Hematopoietic multipotent progenitor cell treated with erythropoietin and hydrocortisone succinate and interleukin-3 and kit ligand, for 4 days (in vitro differentiated cells): ENCODE data around the gene ID2.

Experiments used
- DNase-seq: peaks from one replicate; pipeline ENCODE4 v3.0.0-alpha.2; 2015

The ID2 gene

DNA sequence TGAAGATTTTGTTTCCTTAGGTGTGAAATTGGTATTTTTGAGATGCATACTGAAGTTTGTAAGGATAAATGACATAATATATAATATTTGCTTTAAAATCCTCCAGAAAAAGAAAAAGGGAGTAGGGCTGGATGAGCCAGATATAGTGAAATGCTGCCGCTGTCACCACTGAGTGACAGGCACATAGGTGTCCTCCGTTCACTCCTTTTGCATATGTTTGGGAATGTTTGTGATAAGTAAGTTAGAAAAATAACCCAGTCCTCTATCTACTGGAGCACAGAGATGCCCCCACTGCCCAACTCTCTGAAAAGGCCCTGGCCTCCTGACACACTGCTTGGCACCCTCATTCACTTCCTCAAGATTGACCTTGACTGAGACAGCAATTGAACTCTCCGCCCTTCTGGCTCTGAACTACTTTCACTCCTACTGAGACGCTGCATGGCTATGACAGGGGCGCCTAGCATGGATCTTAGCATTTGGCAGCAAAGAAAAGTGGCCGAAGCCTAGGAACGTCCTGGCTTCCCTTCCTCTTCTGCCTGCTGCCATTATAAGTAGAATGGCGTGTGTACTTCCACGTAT, 10.1 kb downstream of the ID2 start:
- DNase-seq: no peak

- no peak for DNase-seq
Measured at GRCh38 chr2:8692783-8693156, 10.9 kb downstream of the ID2 start.

DNA sequence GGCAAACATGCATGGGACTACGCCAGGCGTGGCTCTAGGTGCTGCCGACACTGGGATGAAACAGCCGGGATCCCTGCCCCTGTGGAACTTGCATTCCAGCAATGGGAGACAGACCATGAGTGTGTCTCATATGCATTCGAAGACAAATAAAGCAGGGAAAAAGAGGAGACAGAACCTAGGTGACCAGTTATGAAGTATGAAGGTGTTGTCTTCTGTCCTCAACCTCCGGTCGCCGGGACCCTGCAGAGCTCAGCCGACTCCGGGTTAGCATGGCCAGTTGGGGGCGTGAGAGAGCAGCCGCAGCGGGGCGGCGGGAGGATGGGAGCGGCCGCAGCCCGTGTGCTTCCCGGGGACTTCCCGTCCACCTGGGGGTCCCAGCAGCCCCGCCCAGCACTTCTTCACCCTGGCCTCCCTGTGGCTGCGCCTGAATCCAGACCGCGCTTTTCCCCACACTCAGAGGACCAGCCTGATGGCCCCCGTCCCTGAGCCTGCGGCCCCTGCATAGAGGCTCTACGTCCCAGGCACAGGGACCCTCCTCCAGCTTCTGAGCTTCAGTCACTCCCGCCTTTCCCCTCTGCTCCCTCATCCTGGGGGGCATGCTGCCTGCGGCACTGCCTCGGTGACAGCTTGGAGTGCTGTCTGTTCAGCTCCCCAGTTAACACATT, 11.4 kb downstream of the ID2 start:
- DNase-seq: peak; percentile 68

- no peak for DNase-seq
Measured at GRCh38 chr2:8694737-8695136, 12.9 kb downstream of the ID2 start.

- no peak for DNase-seq
Measured at GRCh38 chr2:8697190-8697589, 15.3 kb downstream of the ID2 start.

DNA sequence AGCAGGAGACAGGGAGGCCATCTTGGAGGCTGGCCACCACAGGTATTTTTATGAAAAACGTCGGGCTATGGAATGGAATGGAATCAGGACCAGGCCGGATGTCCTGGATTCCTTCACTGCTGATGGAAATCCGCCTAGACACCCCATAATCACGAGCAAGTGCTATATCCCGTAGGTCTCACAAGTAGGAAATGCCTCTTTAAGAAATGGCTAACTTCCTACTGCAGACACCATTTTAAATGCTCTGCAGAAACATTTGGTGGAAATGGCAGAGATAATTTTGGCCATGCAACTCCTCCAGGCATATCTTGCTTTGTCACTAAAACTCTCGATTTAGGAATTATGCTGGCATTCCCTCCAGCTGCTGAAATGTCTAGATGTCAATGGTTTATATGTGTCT, 18.0 kb downstream of the ID2 start:
- no peak for DNase-seq

GRCh38 chr2:8701681-8702379, 20.0 kb downstream of the ID2 start:
- no peak for DNase-seq

- DNase-seq: no peak
Measured at GRCh38 chr2:8704906-8705305, 23.1 kb downstream of the ID2 start.

- DNase-seq: no peak
Measured at GRCh38 chr2:8709611-8710010, 27.8 kb downstream of the ID2 start.

GRCh38 chr2:8710951-8711350, 29.1 kb downstream of the ID2 start:
- no peak for DNase-seq

DNA sequence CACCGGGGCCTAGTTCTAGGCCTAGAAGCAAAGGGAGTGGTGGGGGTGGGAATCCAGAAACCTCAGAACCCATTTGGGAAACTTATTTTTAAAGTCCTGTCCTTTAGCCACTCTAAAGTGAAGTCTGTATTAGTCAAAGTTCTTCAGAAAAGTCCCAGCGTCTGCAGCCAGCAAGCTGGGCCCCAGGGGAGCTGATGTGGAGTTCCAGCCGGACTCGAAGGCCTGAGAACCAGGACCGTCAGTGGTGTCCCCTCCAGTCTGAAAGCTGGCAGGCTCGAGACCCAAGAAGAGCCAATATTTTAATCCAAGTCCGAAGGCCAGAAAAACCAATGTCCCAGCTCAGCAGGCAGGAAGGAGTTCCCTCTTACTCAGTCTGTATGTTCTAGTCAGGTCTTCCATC, 32.4 kb downstream of the ID2 start:
- no peak for DNase-seq

- DNase-seq: no peak
Measured at GRCh38 chr2:8714971-8715370, 33.1 kb downstream of the ID2 start.

GRCh38 chr2:8719528-8719927, 37.7 kb downstream of the ID2 start:
- DNase-seq: no peak

DNA sequence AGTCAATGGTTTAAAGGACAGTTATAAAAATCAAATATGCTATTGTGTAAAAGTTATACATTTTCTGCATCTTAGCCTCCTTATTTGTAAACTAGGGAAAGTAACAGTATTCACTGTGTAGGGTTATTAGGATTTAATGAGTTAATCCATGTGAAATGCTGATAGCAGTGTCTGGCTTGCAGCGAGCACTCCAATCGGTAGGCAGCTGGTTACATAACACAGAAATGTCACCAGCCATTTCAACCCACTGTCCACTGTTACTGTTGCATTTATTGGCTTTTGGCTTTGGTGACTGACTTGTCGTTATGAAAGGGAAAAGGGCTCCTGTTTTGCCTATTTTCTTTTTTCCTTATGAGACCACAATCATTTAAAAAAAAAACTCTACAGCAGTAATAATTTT, 38.9 kb downstream of the ID2 start:
- no peak for DNase-seq

GRCh38 chr2:8721410-8721809, 39.6 kb downstream of the ID2 start:
- no peak for DNase-seq

DNA sequence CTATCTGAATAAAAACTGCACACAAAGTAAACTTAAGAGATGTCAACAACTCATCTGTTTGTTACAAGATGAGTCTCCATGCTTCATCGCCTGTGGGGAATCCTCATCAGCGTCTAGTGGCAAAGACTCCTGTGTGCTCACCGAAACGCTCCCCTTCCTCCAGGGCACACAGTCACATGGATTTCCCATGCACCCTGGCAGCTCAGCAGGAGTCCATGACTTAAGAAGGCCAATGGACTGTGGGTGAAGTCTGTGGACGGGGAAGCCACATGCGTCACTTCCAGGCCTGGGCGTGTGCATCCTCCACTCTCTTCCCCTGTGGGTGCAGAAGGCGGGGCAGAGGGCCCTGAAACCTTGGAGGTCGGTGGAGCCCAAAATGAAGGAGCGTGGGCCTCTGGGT, 41.1 kb downstream of the ID2 start:
- no peak for DNase-seq

DNA sequence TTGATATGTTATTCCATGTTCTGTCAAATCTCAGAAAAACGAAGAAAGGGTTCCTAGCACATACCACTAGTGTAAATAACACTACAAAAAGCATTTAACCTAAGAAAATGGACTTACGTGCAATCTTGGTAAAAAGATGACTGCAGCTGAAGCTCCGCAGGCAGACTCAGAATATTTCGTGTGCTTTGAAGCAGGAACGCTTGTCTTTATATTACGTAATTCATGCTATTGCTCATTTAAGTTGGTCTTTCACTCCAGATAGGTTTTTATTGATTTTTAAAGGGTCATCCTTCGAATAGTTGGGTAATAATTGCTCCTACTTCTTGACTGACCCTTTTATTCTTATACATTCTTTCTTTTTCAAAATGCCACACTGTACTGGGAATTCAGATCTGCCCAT, 44.0 kb downstream of the ID2 start:
- no peak for DNase-seq

GRCh38 chr2:8728305-8729015, 46.6 kb downstream of the ID2 start:
- DNase-seq: no peak

DNA sequence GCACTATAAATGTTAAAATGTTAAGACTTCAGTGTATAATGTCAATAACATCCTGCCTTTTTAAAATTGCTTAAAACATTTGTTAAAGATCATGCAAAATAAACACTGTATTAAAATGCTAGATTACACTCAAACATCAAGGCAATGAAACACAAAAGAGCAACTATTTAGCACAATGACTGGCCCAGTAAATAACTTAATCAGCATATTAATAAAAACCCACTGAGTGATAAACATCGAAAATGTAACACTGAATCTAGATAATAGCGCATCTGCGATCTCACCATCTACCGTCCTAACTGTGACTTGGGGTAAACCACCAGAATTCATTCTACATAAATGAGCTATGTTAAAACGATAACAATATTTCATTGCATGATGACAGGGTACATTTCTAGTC, 47.2 kb downstream of the ID2 start:
- peak; percentile 12 for DNase-seq

GRCh38 chr2:8729939-8730338, 48.1 kb downstream of the ID2 start:
- DNase-seq: no peak

DNA sequence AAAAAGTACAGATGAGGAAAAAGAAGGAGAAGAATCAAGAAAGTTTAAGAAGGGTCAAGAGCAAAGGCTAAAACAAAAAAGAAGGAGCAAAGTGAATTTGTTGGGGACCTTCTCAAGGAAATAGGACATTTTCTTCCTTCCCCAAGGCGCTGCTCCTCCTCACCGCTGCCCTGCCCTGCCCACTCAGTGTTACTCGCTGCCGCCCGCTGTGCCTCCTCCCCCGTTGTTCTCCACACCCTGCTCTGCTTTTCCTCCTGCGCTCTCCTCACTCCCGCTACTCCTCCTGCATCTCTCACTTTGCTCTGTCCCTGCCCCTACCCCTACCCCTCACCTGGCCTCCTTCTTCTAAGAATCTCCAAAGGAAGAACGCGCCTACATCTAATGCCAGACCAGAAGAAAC, 50.7 kb downstream of the ID2 start:
- no peak for DNase-seq
